Epithelial cell of umbilical artery (primary cell): Measurements from ENCODE around the gene SCYGR4. TPM values are rescaled to one million over a fixed set of nuclear protein-coding genes. Genes with fewer than 3 reads are reported as not detected.

ENCODE experiments used
- total RNA-seq: library from RNA; depleted of rRNA; stranded (reverse); fragments of >200 nt; gene quantifications from 2 replicates; pipeline ENCODE4 v1.2.3, GENCODE V29; 2014

Gene SCYGR4
- total RNA-seq = not detected in 2 replicates

GRCh38 chr2:227617316-227618230, at the start of gene SCYGR4:
TSS of gene SCYGR4 (plus strand) at chr2:227617498. CDS start at chr2:227617498, 0 bp downstream.

DNA sequence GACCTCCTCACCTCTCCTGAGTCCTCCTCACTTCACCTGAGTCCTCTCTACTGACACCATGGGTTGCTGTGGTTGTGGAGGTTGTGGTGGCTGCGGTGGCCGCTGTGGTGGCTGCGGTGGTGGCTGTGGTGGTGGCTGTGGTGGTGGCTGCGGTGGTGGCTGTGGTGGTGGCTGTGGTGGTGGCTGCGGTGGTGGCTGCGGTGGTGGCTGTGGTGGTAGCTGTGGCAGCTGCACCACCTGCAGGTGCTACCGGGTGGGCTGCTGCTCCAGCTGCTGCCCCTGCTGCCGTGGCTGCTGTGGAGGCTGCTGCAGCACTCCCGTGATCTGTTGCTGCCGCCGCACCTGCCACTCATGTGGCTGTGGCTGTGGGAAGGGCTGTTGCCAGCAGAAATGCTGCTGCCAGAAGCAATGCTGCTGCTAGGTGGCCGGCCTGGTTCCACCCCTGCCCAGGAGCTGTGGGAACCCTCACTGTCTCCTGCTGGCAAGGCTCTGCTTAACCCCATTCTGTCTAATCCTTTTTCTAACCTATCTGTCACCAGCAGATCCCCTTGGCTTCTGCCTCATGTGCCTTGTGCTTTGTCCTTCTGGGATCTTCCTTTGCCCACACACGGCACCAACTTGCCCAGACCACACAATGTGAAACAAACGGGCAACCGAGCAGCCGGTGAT, 18.3 kb upstream of the SCYGR4 start, which contains the start of gene SCYGR2:
Gene SCYGR2 (plus strand): TSS at position 59 of the 669 bp plus-strand sequence. CDS start 0 bp downstream, at position 59.

DNA sequence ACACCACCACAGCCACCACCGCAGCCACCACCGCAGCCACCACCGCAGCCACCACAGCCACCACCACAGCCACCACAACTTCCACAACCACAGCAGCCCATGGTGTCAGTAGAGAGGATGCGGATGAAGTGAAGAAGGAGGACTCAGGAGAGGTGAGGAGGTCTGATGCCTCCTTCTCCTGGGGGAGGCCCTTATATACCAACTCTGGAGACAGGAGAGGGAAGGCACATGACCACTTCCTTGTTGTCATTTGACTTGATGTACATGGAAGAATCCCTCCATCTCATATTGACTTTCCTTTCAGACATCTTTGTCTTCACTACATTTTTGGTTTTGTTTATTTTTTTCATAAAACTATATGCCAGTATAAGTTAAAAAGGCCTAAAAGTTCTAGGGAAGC, 2.6 kb upstream of the SCYGR4 start, which contains the start of gene SCYGR3:
Gene SCYGR3 (minus strand): TSS at position 101 of the 400 bp plus-strand sequence. CDS start 0 bp downstream, at position 101.

GRCh38 chr2:227666631-227667170, 49.4 kb downstream of the SCYGR4 start, which contains the start of gene SCYGR5:
TSS of gene SCYGR5 (plus strand) at chr2:227666804. CDS start at chr2:227666804, 0 bp downstream.

Other genes with a start within 250 kb of the SCYGR4 start
- not detected in 2 replicates for gene TM4SF20, start 238.2 kb upstream of the SCYGR4 start, total RNA-seq
- not detected in 2 replicates for gene SCYGR1, start 229.5 kb upstream of the SCYGR4 start, total RNA-seq
- gene AGFG1, start 145.3 kb upstream of the SCYGR4 start, total RNA-seq = 41.3 and 43.6 TPM in 2 replicates
- not detected in 2 replicates for gene SCYGR2, start 18.6 kb upstream of the SCYGR4 start, total RNA-seq
- not detected in 2 replicates for gene SCYGR3, start 2.7 kb upstream of the SCYGR4 start, total RNA-seq
- not detected in 2 replicates for gene SCYGR5, start 49.3 kb downstream of the SCYGR4 start, total RNA-seq
- under 0.01 and 0.15 TPM in 2 replicates for gene SLC19A3, start 100.5 kb downstream of the SCYGR4 start, total RNA-seq
- not detected in 2 replicates for gene SCYGR6, start 107.3 kb downstream of the SCYGR4 start, total RNA-seq
- gene SCYGR7, start 110.8 kb downstream of the SCYGR4 start, total RNA-seq = not detected in 2 replicates
- gene SCYGR8, start 128.4 kb downstream of the SCYGR4 start, total RNA-seq = not detected in 2 replicates
- gene CCL20, start 196.3 kb downstream of the SCYGR4 start, total RNA-seq = 0.65 TPM in 1 of 2 replicates, not detected in the other